ENCODE data around the gene STEAP1B.

DNA sequence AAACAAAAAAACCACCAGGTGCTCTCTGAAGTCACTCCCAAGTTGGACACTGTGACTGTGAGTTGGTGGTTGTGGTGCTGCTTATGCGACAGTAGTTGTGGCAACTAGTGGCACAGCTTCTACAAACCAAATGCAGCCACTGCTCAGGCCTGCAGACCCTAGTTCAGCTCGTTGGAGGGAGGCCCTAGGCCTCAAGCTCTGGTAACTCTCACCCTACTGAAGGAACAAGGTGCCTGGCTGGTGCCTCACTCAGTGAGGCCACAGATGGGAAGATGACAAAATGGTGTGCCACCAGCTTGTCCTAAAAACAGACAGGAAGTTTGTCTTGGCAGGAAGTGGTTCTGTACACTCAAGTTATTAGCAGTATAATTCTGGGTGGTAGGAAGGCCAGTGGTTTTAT, 97.7 kb downstream of the STEAP1B start:
- TF ChIP-seq CTCF (conservative IDR thresholded peaks at IDR 0.05; ENCODE audit: low read length) (no peak), EZH2phosphoT487 (IDR thresholded peaks at IDR 0.05; ENCODE audit: borderline replicate concordance) (no peak)
